CD4-positive, alpha-beta T cell treated with Interleukin-10 for 1 hour (primary cell): ENCODE results near the gene CLRN2.
A peak's percentile ranks its signal among the peaks of the same experiment; 100 is the strongest.
"Not testable (repeated sequence)": the region's sequence is repeated elsewhere in the genome, so short reads cannot be mapped to it uniquely, and the experiment has no call there.

Source experiments
- DNase-seq: peaks from one replicate; pipeline ENCODE4 v3.0.0-alpha.2; 2020

Gene CLRN2

GRCh38 chr4:17510582-17510981 lies 4.4 kb upstream of the CLRN2 start:
- no peak for DNase-seq

GRCh38 chr4:17511051-17511450 lies 3.9 kb upstream of the CLRN2 start:
- no peak for DNase-seq

GRCh38 chr4:17511509-17511949 lies 3.4 kb upstream of the CLRN2 start:
- DNase-seq, result no peak

DNA sequence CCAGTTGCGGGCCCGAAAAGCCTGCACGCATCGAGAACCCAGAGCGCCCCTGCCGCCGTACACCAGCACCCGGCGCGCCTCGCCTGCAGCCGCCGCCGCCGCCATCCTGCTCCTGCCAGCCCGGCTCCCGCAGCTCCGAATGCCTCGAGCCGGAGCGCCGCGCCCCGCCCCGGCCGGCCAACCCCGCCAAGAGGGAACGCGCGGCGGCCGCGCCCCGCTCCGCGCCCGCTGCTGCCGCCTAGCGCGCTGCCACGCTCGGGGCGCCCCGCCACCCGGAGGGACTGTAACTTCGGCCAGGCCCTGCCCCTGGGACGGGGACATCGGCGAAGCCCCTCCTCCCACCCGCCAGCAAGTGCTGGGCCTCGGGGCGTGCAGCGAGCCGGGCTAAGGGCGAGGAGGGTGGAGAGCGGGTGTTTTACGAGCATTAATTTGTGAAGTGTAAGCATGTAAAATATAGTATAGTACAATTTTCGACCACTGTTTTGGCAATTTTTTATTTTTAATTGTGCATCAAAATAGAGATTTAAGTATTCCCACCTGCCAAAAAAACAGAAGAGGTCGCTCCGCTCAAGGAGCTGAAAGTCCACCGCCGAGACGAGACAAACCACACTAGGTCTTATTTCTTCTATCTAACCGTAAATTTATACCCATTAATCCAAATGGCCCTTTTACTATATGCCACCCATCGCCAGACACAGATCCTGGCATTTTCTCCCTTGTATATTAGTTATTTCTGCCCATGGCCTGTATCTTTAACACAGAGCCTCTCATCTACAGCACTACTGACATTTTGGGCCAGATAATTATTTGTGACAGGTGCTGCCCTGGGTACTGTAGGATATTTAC lies 2.8 kb upstream of the CLRN2 start, which contains the start of gene QDPR:
QDPR (minus strand) TSS at position 141 of the 846 bp plus-strand sequence; CDS start at position 105, 36 bp downstream.
- peak; percentile 71 for DNase-seq

DNA sequence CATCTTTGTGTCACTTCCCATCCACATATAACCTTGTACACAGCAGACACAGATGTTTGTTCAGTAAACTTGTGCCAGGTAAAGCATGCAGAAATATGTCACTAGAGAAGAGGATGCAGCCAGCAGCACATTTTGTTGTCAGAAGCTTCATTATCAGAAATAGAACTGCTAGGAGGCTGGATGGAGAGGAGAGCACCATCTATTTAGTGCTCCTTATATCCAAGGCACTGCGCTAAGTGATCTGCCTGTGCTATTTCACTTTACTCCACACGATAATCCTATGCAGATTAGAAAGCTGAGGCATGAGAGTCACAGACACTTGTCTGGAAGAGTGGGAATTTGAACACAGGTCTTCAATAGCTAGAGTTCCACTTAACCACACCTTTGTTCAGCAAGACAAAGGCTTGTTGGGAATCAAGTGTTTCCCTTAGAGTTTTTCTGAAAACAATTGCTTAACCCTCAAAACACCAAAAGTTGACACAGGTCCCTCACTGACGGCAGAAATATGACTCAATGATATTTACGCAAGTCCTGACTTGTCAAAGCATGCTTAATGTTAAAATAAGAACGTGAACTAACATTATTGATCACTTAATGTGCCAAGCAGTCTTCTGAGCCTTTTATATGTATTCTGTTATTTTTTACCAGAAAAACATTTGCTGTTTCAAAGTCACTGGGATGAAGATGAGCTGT lies 1.8 kb upstream of the CLRN2 start:
- no peak for DNase-seq

- DNase-seq, result no peak
These were observed 761 bp downstream of the CLRN2 start for GRCh38 chr4:17515445-17516407.

GRCh38 chr4:17516980-17517379 lies 2.0 kb downstream of the CLRN2 start:
- DNase-seq, result no peak

- no peak for DNase-seq
These were observed 2.7 kb downstream of the CLRN2 start for GRCh38 chr4:17517664-17518063.

- no peak for DNase-seq
These were observed 6.6 kb downstream of the CLRN2 start for GRCh38 chr4:17521595-17521994.

GRCh38 chr4:17523662-17524061 lies 8.7 kb downstream of the CLRN2 start:
- no peak for DNase-seq

GRCh38 chr4:17526695-17527477 lies 11.9 kb downstream of the CLRN2 start:
- DNase-seq, result no peak

DNA sequence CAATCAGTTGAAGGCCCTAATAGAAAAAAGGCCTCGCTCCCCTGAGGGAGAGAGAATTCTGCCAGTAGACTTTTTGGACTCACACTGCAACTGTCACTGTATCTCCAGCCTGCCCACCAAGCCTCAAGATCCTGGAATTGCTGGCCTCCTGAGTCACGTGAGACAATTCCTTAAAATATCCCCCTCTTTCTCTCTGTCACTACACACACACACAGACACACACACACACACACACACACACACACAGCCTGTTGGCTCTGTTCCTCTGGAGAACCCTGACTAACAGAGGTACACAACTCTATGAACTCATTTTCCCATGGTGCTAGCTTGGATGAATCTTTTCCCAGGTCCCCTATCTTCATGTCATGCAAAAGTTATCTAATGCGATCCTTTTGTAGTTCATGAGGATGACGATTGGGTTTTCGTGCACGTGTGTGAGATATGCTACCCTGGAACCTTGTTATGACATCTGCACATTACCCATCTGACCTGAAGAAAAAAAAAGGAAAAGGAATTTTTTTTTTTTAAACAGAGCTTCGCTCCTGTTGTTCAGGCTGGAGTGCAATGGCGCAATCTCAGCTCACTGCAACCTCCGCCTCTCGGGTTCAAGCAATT lies 13.7 kb downstream of the CLRN2 start:
- no peak for DNase-seq

- DNase-seq, result no peak
These were observed 16.7 kb downstream of the CLRN2 start for GRCh38 chr4:17531538-17532285.

DNA sequence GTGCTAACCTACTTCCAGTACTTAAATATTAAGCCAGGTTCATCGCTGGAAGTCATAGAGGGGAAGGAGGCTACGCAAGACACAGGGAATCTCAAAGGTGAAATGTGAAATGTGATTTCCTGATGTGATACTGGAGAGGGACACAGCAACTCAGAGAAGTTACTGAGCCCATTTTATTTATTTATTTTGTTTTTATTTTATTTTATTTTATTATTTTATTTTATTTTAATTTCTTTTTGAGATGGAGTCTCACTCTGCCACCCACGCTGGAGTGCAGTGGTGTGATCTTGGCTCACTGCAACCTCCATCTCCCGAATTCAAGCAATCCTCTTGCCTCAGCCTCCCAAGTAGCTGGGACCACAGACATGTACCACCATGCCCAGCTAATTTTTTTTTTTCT lies 19.7 kb downstream of the CLRN2 start:
- DNase-seq, result no peak

- no peak for DNase-seq
These were observed 20.3 kb downstream of the CLRN2 start for GRCh38 chr4:17535242-17535641.

DNA sequence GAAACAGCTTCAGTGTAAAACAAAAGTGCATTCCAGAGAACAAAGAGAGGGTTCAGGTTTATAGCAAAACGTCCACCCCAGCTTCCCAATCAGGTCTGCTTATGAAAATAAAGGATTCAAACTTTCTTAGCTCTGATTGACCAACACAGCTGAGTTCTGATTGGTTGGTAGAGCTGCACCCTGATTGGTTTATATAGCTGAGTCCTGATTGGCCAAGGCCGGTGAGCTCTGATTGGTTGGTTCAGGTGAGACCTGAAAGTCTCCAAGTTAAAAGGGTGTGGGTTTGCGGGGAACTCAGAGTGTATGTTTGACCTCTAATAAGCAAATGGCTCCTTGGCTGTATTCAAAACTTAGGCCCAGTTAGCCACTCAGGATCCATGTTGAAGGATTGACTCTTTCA lies 20.9 kb downstream of the CLRN2 start:
- peak; percentile 6 for DNase-seq

DNA sequence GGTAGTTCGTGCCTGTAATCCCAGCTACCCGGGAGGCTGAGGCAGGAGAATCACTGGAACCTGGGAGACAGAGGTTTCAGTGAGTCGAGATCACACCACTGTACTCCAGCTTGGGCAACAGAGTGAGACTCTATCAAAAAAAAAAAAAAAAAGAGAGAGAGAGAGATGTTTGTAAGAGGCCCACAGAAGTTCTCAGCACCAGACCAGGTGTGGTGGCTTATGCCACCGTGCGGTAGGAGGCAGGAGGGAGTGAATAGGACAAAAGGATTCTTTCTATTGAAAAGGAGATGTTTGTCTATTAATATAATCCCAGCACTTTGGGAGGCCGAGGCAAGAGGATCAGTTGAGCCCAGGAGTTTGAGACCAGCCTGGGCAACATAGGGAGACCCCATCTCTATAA lies 22.1 kb downstream of the CLRN2 start:
- not testable (repeated sequence) for DNase-seq

- DNase-seq, result no peak
These were observed 29.2 kb downstream of the CLRN2 start for GRCh38 chr4:17544205-17544604.

DNA sequence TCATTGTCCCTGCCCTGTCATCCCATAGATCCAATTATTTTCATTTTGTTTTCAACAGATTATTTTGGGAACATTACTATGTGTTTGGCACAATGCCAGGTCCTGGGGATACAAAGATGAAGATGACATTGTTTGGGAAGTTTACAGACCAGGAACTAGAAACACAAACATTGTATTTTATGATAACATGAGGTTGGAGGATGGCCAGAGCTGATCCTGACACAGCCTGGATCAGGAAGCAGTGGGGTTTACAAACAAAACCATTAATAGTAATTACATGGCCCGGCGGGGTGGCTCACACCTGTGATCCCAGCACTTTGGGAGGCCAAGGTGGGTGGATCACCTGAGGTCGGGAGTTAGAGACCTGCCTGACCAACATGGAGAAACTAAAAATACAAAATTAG lies 29.9 kb downstream of the CLRN2 start:
- DNase-seq, result no peak

GRCh38 chr4:17545374-17546140 lies 30.6 kb downstream of the CLRN2 start:
- DNase-seq, result no peak
